GM19328 (cell line): ENCODE measurements around the gene OR52B6.
"Not testable (repeated sequence)": the region's sequence is repeated elsewhere in the genome, so short reads cannot be mapped to it uniquely, and the experiment has no call there.

Experiments
- ATAC-seq: cut with Tn5 transposase; IDR thresholded peaks from one replicate; pipeline ENCODE4 v1.9.1; 2021; ENCODE audit warnings: mild to moderate bottlenecking, moderate library complexity; ENCODE audit not compliant: unreplicated experiment

OR52B6 gene

DNA sequence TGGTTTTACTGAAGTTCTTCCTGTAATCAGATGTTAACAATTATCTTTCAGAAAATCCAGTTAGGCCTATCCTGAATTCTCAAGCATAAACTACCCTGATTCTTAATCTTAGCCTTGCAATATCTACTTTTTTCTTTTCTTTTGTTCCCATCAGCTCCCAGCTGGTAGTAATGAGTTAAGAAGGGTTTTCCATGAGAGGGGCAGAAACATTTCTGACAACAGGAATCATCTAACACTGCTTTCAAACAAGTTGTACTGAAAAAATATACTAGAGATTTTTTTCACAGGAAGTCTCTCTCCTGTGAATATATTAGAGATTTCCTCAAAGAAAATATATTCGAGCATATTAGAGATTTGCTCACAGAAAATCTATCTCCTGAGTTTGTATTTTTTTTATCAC, 12.5 kb downstream of the OR52B6 start:
- no peak for ATAC-seq

DNA sequence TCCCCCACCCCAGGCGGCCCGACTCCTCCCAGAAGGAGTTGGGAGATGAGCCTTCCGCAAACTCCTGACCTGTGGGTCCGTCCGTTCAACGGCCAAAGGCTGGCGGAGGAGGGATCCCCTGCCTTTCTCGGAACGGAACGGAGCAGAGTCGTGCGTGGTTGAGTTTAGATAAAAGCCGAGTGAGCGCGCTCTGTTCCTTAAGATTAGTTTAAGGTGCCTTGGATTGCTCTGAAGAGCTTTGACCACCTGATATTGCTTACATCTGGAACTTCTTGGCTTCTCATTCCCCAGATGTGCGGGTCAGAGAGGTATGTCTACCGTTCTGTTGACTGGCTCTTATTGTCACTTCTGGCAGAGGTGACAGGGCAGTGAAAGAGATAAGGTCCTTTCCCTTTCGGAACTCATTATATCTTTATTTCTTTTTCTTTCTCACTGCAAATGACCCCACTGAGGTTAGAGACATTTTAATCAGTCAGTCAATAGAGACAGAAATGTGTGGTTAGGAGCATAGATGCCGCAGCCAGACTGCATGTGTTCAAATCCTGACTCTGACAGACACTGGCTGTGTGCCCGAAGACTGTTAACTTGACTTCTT, 16.0 kb downstream of the OR52B6 start, which contains the start of gene TRIM6:
TRIM6 (plus strand) TSS at position 31 of the 595 bp plus-strand sequence; CDS start at position 292, 261 bp downstream.
- no peak for ATAC-seq

DNA sequence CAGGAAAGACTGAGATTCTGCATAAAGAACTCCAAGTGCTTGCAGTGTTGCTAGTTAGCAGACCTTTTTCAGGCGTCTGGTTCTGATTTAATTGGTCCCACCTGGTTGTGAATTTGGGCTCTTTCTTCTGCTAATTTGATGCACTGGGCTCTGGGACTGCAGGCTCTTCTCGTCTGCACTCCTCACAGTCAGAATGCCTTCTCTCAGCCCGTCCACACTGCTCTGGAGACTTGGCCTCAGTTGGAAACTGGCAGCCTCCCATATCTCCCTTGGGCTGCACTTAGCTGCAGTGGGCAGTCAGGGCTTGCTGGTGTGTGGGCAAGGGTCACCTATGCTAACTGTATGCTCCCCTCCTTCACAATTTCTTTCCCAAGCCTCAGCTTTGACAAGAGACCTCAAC, 17.3 kb downstream of the OR52B6 start:
- no peak for ATAC-seq

DNA sequence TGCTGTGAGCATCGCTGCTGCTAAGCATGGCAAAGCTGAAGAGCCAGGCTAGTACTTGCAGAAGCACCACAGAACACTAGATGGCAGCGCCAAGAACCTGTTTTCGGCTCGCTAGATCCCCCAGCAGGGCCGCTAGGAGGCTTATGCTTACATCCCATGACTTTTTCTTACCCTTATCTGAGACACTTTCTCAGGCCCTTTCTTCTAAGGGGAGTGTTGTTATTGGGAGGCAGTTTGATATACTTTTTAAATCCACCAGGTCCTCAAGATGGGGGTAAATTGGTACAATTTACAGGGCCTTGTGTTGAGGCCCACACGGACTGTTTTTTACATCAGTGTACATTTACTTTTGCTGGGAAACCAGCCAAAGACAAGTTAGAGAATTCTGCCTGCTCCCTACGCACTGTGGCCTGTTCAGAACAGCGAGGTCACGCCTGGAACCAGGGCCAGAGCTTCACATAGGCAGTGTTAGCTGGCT, 19.7 kb downstream of the OR52B6 start:
- peak; percentile 73 for ATAC-seq

DNA sequence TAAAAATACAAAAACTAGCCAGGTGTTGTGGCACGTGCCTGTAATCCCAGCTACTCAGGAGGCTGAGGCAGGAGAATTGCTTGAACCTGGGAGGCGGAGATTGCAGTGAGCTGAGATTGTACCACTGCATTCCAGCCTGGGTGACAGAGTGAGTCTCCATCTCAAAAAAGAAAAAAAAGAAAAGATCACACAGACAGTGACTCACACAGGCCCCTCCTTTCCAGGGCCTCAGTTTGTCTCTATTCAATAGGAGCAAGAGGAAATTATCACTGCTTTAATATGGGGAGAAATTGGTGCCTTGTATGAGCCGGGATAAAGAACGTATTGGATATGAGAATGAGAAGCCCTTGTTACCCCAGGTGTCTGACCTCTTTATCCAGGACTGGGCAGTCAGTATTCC, 22.1 kb downstream of the OR52B6 start:
- not testable (repeated sequence) for ATAC-seq

DNA sequence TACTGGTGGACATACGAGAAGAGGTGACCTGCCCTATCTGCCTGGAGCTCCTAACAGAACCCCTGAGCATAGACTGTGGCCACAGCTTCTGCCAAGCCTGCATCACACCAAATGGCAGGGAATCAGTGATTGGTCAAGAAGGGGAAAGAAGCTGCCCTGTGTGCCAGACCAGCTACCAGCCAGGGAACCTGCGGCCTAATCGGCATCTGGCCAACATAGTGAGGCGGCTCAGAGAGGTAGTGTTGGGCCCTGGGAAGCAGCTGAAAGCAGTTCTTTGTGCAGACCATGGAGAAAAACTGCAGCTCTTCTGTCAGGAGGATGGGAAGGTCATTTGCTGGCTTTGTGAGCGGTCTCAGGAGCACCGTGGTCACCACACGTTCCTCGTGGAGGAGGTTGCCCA, 22.6 kb downstream of the OR52B6 start:
- no peak for ATAC-seq

DNA sequence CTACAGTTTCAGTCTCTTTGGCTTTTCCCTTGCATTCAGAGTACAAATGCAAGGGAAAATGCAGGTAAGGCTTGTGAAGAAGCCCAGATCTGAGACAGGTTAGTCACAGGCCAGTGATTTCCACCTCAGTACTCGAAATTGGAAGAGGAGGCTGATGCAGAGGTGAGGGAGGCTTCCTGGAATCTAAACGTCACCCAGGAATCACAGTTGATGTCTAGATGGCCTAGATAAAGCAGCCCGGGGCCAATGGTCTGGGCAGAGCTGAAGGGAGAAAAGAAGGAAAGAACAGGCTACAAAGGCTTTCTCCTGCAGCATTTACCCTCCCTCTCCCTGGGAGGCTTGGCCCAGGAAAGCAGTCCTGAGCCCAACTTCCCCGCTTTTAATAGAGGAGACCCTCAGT, 24.2 kb downstream of the OR52B6 start:
- no peak for ATAC-seq

DNA sequence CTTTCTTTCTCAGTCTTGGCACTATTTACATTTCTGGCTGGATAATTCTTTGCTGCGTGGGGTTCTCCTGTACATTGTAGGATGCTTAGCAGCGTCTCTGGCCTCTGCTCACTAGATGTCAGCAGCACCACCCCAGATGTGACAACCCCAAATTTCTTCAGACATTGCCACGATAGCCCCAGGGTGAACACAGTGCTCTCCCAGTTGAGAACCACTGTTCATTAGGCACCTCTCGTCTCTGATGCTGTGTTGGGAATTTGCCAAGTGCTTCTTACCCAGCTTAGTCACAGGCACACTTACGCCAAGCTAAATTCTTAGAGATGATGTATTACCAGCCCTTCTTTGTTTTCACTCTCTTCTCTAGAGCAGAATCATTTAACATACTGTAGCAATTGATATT, 25.2 kb downstream of the OR52B6 start:
- ATAC-seq, result no peak

DNA sequence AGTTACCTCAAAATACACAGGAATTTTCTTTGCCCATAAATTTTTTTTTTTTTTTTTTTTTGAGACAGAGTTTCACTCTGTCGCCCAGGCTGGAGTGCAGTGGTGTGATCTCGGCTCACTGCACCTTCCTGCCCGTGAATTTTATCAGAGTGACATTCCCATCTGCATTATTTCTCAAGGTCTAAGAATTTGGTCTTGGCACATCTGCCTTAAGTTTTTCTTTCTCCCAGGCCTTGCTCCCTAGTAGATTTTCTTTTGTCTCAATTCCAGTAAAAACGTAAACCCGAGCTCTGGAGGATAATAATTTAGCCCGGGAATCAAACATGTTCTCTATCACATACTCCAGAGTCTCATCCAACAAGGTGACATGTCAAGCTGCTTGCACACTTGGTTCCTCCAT, 28.1 kb downstream of the OR52B6 start:
- ATAC-seq, result no peak

DNA sequence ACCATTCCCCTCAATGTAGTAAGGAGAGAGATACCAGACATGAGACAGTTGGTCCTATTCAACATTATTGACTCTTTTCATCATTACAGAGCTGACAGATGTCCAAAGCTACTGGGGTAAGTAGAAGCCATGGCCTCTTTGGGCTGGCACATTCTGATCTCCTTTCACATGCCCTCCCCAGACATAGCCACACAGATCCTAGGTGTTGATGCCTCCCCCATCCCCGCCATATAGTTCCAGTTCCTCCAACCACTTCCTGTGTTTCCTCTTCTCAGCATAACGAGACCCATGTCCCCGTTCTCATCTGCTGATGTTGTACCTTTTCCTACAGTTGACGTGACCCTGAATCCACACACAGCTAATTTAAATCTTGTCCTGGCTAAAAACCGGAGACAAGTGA, 29.8 kb downstream of the OR52B6 start:
- ATAC-seq, result no peak

DNA sequence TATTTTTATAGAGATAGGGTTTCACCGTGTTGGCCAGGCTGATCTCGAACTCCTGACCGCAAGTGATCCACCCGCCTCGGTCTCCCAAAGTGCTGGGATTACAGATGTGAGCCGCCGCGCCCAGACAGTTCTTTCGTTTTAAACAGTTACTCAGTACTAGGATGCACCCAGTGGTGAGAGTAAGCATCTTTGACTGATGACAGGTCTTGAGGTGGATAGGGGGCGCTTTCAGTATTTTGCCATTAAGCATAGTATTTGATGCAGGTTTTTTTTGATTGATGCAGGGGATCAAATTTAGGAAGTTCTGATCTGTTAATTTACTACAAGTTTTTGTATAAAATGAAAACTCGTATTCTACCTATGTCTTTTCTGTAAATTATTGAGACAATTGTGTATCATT, 30.9 kb downstream of the OR52B6 start:
- ATAC-seq, result no peak

DNA sequence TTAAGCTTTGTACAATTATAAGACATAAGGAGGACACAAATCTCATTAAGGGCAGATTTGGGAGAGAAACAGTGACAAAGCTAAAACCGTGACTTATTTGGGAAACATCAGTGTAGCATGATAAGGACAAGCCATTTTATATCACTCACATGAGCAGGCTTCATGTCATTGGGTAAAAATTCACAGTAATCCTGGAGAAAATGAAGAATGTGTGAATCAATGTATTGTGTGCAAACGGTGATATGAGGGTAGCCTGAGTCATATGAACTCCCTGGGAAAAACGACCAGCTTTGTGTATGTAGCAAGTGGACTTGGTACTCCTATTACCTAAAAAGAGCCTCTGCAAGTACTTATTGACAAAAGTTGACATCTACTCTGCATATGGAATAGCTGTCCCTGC, 38.1 kb downstream of the OR52B6 start:
- ATAC-seq, result no peak

DNA sequence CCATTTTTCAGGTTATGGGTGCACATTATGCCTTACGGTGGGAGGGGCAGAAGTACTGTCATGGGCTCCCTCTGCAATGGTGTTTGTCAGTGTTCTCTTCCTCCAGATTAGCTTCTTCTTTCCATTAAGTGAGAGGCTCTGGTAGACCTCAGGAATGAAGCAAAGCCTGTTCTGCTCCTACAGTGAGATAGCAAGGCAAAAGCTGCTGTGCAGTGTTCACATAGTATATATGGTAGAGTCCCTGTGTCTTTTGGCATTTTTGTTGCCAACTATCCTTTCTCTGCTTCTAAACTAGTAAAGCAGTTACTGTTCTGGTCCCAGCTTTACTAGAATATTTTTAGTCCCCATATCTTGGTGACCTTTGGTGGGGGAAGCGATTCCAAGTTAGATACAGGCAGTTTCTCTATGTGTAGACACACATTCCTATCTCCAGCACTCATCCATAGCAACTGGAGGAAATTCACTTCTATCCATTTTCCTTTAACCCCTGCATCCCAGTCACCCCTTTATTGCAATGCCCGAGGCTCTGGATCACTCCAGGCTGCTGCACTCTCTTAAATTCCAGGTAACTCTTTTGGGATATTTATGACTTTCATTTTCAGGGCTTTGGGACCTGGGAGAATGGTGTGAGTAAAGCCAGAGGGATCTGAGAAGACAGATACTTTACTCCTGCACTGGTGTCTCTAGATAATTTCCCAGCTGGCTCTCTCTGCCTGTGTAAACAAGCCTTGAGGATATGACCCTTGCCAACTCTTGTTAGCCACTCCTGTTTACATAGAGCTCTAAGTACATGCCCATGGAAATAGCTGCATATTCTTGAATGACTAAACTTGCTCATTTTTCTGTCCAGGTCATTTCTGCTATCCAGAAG, 40.2 kb downstream of the OR52B6 start:
- no peak for ATAC-seq

DNA sequence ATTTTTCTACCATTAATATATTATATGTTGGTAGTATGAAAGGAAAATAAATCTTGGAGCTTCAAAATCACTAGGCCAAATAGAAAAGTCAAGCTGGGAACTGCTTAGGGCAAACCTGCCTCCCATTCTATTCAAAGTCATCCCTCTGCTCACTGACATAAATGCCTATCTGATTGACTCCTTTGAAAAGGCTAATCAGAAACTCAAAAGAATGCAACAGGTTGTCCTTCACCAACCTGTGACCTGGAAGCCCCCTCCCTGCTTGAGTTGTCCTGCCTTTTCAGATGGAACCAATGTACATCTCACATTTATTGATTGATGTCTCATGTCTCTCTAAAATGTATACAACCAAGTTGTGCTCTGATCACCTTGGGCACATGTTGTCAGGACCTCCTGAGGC, 40.9 kb downstream of the OR52B6 start:
- ATAC-seq, result no peak

DNA sequence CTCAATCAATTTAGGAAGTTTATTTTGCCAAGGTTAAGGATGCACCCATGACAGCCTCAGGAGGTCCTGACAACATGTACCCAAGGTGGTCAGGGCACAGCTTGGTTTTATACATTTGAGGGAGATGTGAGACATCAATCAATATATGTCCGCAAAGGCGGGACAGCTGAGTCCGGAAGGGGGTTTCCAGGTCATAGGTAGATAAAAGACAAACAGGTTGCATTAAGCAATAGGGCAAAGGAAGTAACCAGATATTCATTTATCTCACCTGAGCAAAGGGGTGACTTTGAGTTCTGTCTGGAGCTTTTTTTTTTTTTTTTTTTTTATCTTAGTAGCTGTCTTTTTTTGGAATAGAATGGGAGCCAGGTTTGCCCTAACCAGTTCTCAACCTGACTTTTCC, 42.1 kb downstream of the OR52B6 start:
- no peak for ATAC-seq

DNA sequence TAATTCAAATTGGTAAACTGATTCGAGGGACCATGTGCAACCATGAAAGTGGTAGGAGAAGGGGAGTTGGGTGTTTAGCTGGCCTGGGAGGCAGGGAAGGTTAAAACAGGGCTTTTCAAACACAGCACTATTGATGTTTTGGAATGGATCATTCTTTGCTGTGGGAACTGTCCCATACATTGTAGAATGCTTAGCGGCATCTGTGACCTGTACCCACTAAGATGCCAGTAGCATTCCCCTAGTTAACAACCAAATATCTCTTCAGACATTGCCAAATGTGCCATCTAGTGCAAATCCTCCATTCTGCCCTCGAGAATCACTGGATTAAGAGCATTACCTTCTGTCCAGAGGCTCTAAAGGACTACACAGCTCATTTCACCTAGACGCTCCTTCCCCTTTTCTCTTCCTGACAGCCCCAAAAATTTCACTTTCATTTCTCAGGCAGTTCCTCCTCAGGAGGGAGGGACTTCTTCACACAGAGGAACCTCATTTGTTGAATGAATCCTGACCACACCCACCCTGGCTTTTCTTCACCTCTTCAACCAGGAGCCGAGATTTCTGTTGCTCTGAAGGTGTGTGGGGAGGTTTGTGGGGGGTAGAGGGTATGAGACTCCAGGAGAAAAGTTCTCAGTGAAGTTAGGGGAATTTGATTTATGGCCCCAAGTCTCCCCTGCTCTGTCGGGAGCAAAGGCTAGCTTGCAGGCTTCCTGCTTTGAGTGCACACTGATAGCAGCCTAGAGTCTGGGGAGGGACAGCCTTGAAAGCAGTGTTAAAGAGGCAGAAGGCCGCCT, 44.0 kb downstream of the OR52B6 start, which contains the start of gene TRIM34:
TRIM34 (plus strand) TSS at position 513 of the 791 bp plus-strand sequence. CDS start 7,331 bp downstream, outside the sequence.
- peak; percentile 92 for ATAC-seq

DNA sequence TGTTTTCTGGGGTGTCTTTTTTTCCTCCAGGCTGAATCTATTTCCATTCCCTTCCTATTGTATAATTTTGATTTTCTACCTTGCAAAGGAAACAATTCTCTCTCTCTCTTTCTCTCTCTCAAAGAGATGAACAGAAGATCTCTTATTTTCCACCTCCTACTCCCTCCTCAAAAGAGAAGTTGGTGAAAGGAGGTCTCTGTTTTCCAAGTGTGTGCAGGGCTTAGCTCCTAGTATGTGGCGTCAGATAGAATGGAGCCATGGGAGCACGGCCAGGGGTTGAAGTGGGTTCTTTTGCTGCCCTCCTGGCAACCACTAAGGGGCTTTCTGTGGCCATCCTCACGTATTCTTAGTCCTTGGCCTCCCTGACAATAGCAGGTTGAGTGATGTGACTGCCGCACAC, 44.6 kb downstream of the OR52B6 start:
- no peak for ATAC-seq

DNA sequence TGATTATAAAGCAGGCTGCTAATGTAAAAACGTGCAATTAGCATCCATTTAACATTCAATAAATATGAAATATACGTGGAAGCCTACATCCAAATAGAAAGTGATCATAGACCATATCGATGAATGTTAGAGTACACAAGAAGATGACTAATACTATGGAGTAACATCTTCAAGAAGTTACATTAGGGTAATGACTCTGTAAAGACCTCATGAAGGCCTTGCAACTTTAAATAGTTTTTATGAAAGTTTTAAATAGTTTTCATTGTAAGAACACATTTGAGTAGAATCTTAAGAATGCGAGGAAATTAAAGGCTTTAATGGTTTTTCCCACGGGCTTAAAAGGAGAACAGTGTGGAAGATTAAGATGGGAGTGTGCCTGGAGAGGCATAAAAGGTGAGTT, 45.5 kb downstream of the OR52B6 start:
- ATAC-seq, result no peak

DNA sequence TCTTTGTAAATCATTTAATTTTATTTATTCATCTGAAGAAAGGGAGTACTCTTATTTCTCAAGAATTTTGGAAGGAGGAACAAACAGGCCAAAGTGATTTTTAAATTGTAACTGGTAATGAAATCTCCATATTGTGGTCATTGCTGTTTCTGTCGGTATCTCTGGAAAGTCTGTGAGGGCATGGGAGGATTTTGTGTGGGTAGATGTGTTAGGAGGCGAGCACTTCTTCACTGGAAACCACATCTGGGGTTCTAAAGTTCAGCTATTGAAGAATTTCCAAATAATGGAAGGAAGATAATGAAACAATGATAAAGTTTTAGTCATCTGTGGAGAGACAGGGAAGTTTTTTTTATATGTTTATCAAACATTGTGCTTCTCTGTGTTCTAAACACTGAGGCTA, 50.7 kb downstream of the OR52B6 start:
- ATAC-seq, result peak; percentile 11
